Activated T-cell treated with anti-CD3 and anti-CD28 coated beads for 24 hours (primary cell): ENCODE measurements around the gene PLEKHB1.

Source experiments
- DNase-seq: peaks from one replicate; pipeline ENCODE4 v3.0.0-alpha.2; 2020; ENCODE audit warnings: low read depth

The PLEKHB1 gene, protein sequence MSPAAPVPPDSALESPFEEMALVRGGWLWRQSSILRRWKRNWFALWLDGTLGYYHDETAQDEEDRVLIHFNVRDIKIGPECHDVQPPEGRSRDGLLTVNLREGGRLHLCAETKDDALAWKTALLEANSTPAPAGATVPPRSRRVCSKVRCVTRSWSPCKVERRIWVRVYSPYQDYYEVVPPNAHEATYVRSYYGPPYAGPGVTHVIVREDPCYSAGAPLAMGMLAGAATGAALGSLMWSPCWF

DNA sequence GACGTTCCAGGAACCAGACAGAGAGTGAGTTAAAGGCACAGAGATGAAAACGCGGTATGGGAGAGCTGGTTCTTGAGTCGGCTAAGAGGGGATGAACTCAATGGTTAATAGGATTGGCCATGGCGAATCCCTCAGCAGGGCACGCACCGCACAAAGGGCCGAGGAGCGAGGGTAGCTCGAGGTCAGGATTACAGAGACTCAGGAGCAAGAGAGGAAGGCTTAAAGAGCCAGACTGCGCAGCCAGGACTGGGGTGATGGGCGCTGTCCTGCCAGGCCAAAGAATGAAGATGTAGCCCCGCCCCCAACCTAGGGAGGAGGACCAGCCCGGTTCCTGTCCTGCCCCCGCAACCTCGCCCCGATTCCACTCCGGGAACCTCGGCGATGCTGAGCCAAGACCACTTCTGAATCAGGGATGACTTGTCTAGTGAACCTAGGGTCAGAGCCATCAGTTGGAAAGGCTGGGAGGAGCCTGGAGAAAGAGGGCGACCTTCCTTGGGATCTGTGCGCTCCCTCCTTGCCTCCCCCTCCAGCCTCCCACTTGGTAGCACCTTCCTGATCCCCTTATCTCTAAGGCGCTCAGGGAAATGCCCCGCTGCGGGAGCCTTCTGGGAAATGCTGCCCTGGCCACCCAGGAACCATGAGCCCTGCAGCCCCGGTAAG, at the start of gene PLEKHB1:
Gene PLEKHB1, plus strand, starts transcription at position 610 of the 660 bp plus-strand sequence. Its CDS starts 28 bp downstream, at position 638.
- DNase-seq, result no peak

DNA sequence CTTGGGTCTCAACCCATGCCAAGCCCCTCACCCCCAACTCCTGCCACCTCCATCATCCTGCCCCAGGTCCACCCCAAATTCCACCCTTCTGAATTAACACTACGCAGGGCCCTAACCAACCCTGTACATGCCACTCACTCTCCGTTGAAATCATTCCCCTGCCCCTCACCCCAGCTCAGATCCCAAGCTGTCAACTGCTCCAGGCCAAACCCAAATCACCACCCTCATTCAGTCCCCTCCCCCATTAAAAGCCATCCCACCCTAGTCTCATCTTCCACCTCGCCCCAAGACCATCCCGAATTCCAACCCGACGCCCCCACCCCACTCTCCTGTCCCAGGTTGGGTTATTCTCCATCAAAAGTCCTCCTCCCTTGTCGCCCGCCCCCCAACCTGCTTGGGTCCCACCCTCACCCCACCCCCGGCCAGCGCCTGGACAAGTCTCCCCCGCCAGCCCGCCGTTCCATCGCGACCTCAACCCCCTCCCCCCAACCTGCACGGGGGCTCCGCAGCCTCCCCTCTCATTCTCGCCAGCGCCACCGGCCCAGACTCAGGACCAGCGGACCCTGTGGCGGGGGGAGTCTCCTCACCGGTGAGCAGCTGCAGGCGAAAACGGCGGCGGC, 48.9 kb upstream of the PLEKHB1 start:
- no peak for DNase-seq

DNA sequence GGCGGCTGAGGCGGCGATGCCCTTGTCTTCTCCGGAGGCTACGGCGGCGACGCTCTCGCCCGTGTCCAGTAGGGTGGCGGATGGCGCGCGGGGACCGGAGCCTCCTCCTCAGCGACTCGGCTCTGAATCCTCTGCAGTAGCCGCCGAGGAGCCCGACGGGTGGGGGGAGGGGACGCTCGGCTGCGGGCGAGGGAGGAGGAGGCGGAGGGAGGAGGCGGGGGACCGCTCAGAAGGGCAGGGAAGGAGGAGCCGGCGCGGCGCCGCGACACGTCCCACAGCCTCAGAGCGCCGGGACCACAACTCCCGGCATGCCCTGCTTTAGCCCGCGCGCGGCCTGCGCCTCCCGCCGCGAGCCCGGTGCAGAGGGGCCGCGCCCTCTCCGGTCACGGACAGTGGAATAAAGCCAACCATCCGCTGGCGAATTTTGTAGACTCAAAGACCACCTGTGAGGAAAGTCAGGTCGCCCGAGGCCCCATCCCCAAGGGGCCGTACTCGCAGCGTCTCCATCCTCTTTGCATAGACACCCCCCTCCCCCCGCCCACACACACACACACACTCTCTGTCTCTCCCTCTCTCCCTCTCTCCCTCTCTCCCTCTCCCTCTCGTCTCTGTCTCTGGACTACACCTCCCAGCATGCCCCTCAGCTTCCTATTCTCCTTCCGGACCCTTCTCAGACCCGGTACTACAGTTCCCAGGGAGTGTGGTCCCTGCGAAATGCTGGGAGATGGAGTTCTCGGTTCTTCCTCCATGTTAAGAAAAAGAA, 48.2 kb upstream of the PLEKHB1 start, which contains the start of gene FAM168A:
Gene FAM168A, minus strand, starts transcription at position 157 of the 763 bp plus-strand sequence. CDS start 129,638 bp downstream, outside the sequence.
- DNase-seq, result peak; percentile 89

GRCh38 chr11:73598719-73599379, 47.5 kb upstream of the PLEKHB1 start:
- no peak for DNase-seq

GRCh38 chr11:73612601-73613140, 33.7 kb upstream of the PLEKHB1 start:
- DNase-seq, result no peak

DNA sequence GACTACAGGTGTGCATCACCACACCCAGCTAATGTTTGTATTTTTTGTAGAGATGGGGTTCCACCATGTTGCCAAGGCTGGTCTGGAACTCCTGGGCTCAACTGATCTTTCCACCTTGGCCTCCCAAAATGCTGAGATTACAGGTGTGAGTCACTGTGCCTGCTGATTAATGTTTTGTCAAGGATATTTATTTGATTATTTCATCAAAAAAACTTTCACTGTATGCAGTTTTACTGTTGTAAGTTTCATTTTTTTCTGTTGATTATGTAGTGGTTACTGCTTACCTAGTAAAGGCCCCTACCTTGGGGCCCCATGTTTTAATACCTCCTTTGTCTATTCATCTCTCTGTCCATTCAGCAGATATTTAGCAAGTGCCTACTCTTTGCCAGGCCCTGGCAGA, 31.8 kb upstream of the PLEKHB1 start:
- no peak for DNase-seq

DNA sequence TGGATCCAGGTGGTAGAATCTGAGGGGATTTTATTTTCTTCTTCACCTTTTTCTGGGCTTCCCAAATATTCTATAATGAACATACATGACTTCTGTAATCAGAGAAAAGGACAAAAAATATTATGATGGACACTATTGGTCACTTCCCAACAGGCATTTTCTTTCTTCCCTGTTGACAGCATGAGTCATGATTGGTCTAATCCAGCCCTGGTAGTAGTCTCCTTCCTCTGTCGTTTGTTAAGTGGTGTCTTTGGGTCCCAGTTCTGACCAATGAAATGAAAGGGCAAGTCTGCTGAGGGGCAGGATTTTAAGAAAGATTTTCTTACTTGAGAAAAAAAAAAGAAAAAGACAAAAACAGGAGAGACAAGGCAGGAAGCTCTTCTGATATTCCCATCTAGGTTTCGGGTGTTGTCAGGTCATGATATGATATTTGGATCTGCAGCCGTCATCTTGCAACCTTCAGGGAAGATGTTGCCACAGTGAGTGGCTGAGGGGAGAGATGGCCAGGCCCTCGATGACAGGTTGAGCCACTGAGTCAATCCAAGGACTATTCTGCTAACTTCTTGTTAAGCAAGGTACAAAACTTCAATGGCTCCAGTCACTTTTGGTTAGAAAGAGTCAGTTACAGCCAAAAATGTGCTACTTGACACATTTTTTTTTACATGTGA, 23.3 kb upstream of the PLEKHB1 start:
- DNase-seq, result no peak

DNA sequence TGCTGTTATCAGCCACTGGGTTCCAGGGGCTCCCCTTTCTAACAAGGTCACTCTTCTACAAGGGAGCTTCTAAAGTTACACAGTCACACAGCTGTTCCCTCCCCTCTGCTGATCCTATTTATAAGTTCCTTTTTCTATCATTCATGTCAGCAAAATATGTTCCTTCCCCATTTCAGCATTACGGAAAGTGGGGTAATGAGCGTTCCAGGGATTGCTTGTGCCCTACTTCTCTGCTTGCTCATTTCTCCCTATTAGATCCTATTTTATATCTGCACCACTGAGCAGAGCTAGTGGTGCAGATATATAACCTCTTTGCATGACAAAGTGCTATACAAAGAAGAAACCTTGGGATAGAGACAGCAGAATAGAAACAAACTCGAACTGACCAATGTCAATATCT, 22.7 kb upstream of the PLEKHB1 start:
- no peak for DNase-seq

GRCh38 chr11:73625696-73626318, 20.6 kb upstream of the PLEKHB1 start:
- peak; percentile 61 for DNase-seq

- DNase-seq, result no peak
Measured at GRCh38 chr11:73629907-73630306, 16.5 kb upstream of the PLEKHB1 start.

DNA sequence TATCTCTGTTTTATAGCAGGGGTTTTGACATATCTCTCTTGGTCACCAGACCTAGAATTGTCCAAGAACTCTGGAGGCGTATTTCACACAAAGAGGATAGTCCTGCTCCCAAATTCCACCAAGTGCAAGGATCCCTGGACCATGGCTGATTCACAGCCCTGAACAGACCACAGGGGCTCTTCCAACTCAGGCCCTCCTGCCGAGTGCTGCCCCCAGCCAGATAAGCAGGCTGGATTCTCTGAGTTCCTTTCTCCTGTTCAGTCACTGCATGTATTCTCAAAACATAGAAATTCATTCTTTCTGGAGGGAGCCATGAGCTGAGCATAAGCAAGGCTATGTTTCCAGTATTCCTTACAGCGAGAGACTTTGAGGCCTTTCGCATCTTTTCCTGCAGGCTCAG, 13.4 kb upstream of the PLEKHB1 start:
- no peak for DNase-seq

GRCh38 chr11:73633999-73634398, 12.4 kb upstream of the PLEKHB1 start:
- no peak for DNase-seq

GRCh38 chr11:73635721-73636120, 10.7 kb upstream of the PLEKHB1 start:
- DNase-seq, result no peak

DNA sequence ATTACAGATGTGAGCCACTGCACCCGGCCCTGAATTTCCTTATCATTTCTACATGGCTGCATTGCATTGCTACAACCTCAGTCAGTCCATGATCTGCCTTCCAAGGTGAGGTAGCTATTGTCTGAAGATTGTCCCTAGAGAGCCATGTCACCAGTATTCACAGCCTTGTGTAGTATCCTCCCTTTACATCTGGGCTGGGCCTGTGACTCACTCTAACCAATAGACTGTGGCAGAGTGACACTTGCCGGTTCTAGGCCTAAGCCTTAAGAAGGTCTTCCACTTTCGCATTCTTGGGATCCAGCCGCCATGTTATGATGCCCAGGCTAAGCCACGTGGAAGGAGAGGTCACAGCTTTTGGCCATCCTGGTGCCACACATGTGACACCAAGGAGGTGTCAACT, 10.1 kb upstream of the PLEKHB1 start:
- DNase-seq, result no peak

DNA sequence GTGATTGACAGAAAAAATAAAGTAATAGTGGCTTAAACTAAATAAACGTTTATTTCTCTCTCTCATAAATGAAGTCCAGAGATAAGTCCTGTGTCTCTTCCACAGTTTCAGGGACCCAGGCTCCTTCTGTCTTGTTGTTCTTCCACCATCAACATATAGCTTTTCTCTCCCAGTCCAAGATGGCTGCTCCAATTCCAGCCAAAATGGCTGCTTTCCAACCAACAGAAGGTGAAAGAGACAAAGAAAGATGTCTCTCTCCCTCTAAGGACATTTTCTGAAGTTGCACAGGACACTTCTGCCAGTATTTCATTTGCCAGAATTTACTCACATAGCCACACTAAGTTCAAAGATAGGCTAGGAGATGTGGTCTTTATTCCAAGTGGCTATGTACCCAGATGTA, 9.4 kb upstream of the PLEKHB1 start:
- DNase-seq, result no peak

DNA sequence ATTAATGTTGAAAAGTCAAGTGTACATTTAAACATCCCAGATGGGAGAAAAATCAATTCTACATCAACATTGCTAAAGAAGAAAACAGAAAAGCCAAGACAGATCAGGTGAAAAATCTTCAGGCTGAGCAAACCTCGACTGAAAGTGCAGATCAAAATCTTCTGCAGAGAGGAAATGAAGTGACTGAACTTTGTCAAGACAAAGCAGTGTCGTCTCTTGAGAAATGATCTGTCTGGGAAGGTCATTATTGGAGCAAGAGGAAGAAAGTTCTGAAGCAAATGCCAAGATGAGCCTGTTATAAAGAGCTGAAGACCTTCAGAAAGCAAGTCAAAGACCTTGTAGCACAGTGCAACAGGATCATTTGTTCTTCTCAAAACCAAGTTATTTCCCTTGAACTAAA, 5.8 kb upstream of the PLEKHB1 start:
- no peak for DNase-seq

DNA sequence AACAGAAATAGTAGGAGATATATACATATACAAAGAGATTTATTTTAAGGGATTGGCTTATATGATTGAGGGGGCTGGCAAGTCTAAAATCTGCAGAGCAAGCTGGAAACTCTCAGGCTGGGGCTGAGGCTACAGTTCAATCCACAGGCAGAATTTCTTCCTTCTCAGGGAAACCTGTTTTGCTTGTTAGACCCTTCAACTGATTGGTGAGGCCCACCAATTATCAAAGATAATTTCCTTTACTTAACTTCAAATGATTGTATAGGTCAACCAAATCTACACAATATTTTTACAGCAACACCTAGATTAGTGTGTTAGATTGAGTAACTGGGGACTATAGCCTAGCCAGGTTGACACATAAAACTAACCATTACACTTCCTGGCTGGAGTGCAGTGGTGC, 4.7 kb upstream of the PLEKHB1 start:
- DNase-seq, result no peak

GRCh38 chr11:73645121-73645969, 1.0 kb upstream of the PLEKHB1 start:
- no peak for DNase-seq

DNA sequence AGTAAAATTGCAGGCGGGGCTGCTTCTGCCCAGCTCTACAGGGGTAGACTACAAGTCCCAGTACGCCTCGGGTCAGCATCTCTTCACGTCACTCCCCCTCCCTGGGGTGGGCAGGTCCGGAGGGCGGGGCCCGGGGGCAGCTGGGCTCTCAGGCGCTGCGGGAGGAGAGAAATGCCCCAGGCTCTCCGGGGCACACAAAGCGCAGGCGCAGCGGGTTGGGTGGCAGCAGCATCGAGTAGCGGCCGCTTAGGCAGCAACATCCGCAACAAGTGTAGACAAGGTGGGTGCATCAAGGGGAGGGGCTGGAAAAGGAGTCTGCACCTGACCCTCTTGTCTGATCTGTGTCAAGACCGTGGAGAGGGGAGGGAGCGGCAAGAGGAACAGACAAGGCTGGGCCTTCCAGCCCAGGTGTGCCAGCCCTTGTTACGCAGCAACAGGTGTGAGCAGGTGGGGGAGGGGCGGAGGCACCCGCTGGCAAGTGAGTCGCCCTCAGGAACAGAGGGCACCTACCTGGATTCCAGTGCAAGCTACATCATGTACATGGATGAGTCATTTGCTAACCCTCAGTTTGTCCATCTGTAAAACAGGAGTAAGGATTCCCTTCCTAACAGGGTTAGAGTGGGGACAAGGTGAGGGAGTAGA, 1.2 kb downstream of the PLEKHB1 start:
- peak; percentile 87 for DNase-seq
